GM19025 (cell line): ENCODE results near the gene FOXB2.
"Not testable (repeated sequence)": the region's sequence is repeated elsewhere in the genome, so short reads cannot be mapped to it uniquely, and the experiment has no call there.

Experiments used
- ATAC-seq: cut with Tn5 transposase; IDR thresholded peaks from one replicate; pipeline ENCODE4 v1.9.1; 2021; ENCODE audit warnings: mild to moderate bottlenecking, low read depth, moderate library complexity; ENCODE audit not compliant: unreplicated experiment

FOXB2 gene

GRCh38 chr9:77019236-77019925, at the start of gene FOXB2:
TSS of gene FOXB2 (plus strand) at chr9:77019655. CDS start at chr9:77019655, 0 bp downstream.
- ATAC-seq: no peak

GRCh38 chr9:76969716-76970115, 49.7 kb upstream of the FOXB2 start:
- ATAC-seq: no peak

- not testable (repeated sequence) for ATAC-seq
Observed at GRCh38 chr9:76978831-76979230, 40.6 kb upstream of the FOXB2 start.

DNA sequence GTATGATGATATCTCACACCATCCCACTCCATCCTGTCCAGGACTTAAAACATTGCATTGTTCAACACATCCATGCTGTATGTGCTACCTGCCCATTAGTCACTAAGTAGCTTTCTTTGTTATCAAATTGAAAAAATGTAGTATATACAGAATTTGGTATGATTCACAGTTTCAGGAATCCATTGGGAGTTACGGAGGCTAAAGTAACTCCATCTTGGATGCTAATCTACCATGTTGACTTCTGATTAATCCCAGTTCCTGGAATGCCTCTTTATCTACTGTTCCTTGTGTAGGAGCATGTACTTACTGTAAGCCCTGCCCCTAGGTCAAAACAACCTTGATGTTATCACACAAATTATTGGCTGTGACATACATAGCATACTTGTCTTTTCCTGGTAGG, 38.9 kb upstream of the FOXB2 start:
- ATAC-seq: no peak

DNA sequence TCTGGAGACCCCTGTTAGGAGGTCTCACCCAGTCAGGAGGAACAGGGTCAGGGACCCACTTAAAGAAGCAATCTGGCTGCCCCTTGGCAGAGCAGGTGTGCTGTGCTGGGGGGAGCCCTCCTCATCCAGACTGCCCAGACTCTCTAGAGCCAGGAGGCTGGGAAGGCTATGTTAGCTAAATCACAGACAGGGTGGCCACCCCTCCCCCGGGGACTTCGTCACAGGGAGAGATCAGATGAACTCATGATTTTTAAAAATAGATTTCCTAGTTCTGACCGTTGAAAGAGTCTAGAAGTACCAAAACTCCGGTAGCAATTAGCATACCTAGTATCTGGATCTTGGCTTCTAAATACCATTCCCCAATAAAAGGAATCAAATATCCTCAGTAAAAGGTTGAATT, 35.0 kb upstream of the FOXB2 start:
- ATAC-seq: no peak

DNA sequence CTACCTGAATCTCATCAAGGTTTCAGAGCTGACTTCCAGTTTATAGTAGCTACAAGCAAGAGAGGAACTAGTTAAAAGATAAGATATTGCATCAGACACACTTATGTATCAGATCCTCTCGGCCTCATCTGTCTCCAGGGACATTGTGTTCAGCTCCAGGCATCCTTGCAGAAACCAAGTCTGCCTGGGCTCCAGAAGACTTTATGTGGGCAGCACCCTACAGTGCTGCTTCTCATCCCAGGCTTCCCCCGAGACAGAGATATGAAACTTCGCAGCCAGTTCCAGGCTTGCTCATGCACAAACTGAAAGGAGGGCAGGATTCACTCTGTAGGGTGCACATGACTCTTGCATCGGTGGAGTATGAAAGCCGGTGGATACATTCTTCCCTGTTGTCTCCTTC, 33.9 kb upstream of the FOXB2 start:
- no peak for ATAC-seq

GRCh38 chr9:76987594-76988200, 31.8 kb upstream of the FOXB2 start:
- ATAC-seq: no peak

GRCh38 chr9:76988941-76989340, 30.5 kb upstream of the FOXB2 start:
- ATAC-seq: no peak

DNA sequence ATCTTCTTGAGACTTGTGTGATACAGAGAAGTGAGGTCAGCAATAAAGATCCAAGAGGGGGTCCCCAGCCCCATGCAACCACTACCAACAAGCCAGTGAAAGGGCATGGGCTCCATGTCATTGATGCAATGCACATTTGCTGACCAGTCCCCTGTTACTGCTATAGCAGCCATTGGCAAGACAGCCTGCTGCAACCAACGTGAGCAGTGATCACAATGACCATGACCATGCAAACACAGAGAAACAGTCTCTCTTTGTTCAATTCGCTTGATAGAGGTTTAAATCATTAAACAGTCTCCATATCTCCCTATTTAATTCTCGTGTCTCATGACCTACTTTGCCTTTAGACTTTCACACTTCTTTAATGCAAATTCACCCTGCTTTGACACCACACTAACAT, 30.0 kb upstream of the FOXB2 start:
- no peak for ATAC-seq

- no peak for ATAC-seq
Observed at GRCh38 chr9:76996700-76997099, 22.8 kb upstream of the FOXB2 start.

GRCh38 chr9:76999261-76999660, 20.2 kb upstream of the FOXB2 start:
- no peak for ATAC-seq

DNA sequence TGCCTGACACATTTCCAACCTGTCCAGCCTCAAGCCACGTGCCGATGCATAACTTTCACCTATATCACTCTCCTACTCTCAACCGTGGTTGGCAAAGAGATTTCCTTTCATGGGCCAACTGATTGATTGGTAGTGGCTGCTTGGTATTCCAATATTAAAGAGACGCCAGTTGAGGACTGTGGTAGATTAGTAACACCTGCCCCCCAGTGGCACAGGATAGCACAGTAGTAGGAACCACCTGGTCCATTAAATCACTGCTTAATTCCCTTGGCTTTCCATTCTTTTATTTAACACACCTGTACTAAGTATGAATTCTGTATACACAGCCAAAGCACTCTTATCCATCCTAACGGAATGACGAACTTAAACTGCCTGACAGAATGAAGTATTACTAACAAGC, 19.1 kb upstream of the FOXB2 start:
- no peak for ATAC-seq

- no peak for ATAC-seq
Observed at GRCh38 chr9:77003366-77003765, 16.1 kb upstream of the FOXB2 start.

- ATAC-seq: no peak
Observed at GRCh38 chr9:77005216-77005615, 14.2 kb upstream of the FOXB2 start.

DNA sequence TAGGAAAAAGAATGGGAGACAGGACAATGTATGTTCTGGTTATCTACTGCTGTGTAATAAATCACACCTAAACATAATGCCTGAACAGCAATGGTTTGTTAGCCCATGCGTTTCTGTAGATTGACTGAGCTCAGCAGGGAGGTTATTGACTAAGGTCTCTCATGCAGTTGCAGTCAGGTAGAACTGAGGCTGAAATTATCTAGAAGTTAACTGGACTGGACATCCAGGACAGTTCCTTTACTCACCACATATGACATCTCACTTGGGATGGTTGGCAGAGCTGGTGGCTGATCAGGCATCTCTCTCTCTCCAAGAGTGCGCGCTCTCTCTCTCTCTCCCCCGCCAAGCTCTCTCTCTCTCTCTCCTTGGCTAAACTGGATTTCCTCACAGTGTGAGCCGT, 8.9 kb upstream of the FOXB2 start:
- no peak for ATAC-seq

- ATAC-seq: no peak
Observed at GRCh38 chr9:77011973-77012821, 7.3 kb upstream of the FOXB2 start.

DNA sequence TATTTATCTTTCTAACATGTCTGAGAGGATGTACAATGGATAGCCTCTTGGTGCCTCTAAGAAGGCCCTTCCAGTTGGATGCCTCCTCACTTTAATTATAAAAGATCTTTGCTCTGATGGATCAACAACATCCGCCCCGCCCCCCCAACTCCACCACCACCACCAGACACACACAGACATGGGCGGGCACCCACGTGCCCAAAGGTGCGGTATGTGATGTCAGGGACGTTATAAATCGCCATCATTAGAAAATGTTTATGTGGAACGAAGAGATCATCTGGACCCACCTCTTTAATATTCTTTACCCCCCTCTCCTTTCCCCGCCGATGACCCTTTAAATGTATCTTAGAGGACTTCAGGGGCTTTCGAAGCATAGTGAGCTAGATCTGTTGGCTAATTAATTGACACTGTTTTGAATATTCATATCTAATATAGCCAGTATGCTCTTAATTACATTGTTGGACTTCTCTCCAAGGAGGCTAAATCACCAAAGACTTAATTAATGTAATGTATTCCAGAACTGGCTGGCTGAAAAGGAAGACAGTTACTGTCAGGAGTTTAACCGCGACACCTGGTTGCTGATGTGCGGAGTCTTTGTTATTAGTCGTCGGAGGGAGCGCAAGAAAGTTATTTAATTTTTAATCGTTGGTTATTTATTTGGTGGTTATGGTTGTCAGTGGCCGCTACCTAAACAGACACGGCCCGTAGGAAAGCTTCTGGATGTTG, 6.1 kb upstream of the FOXB2 start:
- ATAC-seq: no peak

DNA sequence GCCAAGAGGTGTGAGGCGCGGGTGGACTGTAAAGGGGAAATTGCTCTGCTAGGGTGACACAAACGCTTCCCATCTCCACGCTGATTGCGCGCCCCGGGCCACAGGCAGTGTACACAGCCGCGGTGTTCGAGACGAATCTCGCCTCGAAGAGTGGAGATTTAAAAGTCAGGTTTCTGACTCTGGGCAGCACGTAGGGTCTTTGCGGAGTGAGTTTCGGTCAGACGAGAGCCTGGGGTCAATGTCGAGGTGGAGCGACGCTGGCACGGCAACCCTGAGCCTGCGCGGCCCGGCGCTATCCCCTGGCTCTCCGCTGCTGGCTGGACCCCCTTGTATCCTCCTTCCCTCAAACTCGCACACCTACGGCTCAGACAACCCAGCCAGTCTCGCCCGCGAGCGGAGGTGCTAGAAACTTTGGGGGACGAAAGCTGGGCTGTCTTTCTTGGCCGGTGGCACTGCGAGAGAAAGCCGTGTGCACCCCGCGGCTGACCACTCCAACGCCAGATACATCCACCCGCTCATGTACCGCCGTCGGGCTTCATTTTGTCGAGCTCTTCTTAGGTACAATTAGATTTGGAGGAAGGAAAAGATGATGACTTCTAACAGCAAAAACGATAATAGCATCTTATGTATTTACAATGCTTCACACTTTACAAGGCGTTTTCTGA, 5.4 kb upstream of the FOXB2 start:
- ATAC-seq: no peak

GRCh38 chr9:77014597-77015263, 4.7 kb upstream of the FOXB2 start:
- no peak for ATAC-seq
